ENCODE measurements around the gene POP4. TPM values are rescaled to one million over a fixed set of nuclear protein-coding genes. Genes with fewer than 3 reads are reported as not detected.

The POP4 gene
- total and polyA plus RNA-seq, 2 of the 13 experiments (the other 11 are each of a cell fraction or from before 2014, with no cell fraction given) = 32.2 to 84.0 TPM

GRCh38 chr19:29610574-29611271 is 4.6 kb downstream of the POP4 start (continued):
- TF ChIP-seq PAXIP1 (CRISPR knock-in tag; conservative IDR thresholded peaks at IDR 0.05) (no peak), IKZF5 (CRISPR knock-in tag; IDR thresholded peaks at IDR 0.05) (no peak), ELK4 (CRISPR knock-in tag; IDR thresholded peaks at IDR 0.05; ENCODE audit: borderline replicate concordance) (no peak), MAFF (IDR thresholded peaks at IDR 0.05; ENCODE audit: low read depth, low read length) (0 out of 2 replicates have a peak, but pooled peaks have one; percentile 8), FOXO1 (CRISPR knock-in tag; IDR thresholded peaks at IDR 0.05) (no peak), SMC3 (IDR thresholded peaks at IDR 0.05; ENCODE audit: low read length) (peak; percentile 86), TIGD3 (CRISPR knock-in tag; IDR thresholded peaks at IDR 0.05; ENCODE audit: borderline replicate concordance) (no peak), RFX1 (IDR thresholded peaks at IDR 0.05) (peak; percentile 29; the same call in 1 of the 2 replicates), DBP (CRISPR knock-in tag; IDR thresholded peaks at IDR 0.05; ENCODE audit: not compliant biosample characterization) (no peak), ZNF687 (CRISPR knock-in tag; IDR thresholded peaks at IDR 0.05) (peak; percentile 18; the same call in 1 of the 2 replicates), MIXL1 (CRISPR knock-in tag; IDR thresholded peaks at IDR 0.05) (peak; percentile 60; the same call in 1 of the 2 replicates), KDM5B (CRISPR knock-in tag; IDR thresholded peaks at IDR 0.05; ENCODE audit: borderline replicate concordance) (no peak), GATAD1 (CRISPR knock-in tag; IDR thresholded peaks at IDR 0.05) (peak; percentile 54; the same call in 1 of the 2 replicates), CTCF (CRISPR knock-in tag; IDR thresholded peaks at IDR 0.05) (peak; percentile 94)
